ENCODE results near the gene DYNLL2. TPM values are rescaled to one million over a fixed set of nuclear protein-coding genes. Genes with fewer than 3 reads are reported as not detected.

DYNLL2 gene
- total RNA-seq, 2 experiments from 2014 or later: 12.4 to 22.5 TPM

GRCh38 chr17:58056476-58056875 is 26.7 kb upstream of the DYNLL2 start:
- Histone ChIP-seq H3K36me3 (ENCODE audit: insufficient read depth, low read length) (no peaks in the 10 kb centered on the region), H3K79me2 (ENCODE audit: insufficient read depth, low read depth, low read length) (no peaks in the 10 kb centered on the region), H3K9me2 (ENCODE audit: insufficient read depth, low read length) (no peaks in the 10 kb centered on the region), H2AFZ (ENCODE audit: low read length) (no peak overlapping the region), H3K4me3 (ENCODE audit: low read depth, low read length, poor library complexity, severe bottlenecking) (no peak overlapping the region), H4K20me1 (ENCODE audit: insufficient read depth, low read length) (no peaks in the 10 kb centered on the region), H3K4me2 (ENCODE audit: low read length) (no peak overlapping the region), H3K9me3 (ENCODE audit: low read length) (no peaks in the 10 kb centered on the region), H3K27ac (ENCODE audit: low read depth, low read length, poor library complexity, severe bottlenecking) (no peak overlapping the region), H3K4me1 (ENCODE audit: insufficient read depth, low read length, poor library complexity, severe bottlenecking) (no peaks in the 10 kb centered on the region)
- CTCF ChIA-PET (ENCODE audit: unreplicated experiment): no interaction called here
- POLR2A ChIA-PET: interaction anchor here (1.3 kb wide), 1 partner anchor 50 kb away, joined by 3 read pairs; no protein-coding TSS in a partner anchor
- intact Hi-C loops (cut with micrococcal nuclease; ENCODE audit: unreplicated experiment): no loop called here
- no peak for DNase-seq (ENCODE audit: low spot score)
- no TSS peak for BruUV-seq (replicated peaks)
- TF ChIP-seq EZH2phosphoT487 (IDR thresholded peaks at IDR 0.05; ENCODE audit: borderline replicate concordance, low read depth, low read length): no peak
- TF ChIP-seq, protein P1, sequence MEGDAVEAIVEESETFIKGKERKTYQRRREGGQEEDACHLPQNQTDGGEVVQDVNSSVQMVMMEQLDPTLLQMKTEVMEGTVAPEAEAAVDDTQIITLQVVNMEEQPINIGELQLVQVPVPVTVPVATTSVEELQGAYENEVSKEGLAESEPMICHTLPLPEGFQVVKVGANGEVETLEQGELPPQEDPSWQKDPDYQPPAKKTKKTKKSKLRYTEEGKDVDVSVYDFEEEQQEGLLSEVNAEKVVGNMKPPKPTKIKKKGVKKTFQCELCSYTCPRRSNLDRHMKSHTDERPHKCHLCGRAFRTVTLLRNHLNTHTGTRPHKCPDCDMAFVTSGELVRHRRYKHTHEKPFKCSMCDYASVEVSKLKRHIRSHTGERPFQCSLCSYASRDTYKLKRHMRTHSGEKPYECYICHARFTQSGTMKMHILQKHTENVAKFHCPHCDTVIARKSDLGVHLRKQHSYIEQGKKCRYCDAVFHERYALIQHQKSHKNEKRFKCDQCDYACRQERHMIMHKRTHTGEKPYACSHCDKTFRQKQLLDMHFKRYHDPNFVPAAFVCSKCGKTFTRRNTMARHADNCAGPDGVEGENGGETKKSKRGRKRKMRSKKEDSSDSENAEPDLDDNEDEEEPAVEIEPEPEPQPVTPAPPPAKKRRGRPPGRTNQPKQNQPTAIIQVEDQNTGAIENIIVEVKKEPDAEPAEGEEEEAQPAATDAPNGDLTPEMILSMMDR (conservative IDR thresholded peaks at IDR 0.05; ENCODE audit: low read length): no peak

DNA sequence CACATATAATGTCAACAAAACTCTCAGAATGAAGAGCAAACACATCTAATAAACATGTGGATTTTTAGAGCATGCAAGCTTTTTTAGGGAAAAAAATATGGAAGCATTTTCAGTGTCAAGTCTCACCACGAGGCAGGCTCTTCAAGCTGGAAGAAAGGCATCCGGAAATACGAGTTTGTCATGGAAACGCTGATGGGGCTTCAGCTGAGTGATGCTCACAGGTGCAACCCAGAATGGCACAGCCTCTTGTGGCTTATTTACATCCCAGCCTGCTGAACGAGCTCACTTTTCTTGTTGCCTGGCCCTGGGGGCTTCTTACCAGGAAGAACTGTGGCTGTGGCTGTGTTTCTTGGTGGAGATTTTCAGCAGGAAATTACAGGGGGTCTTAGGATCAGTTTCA is 24.1 kb upstream of the DYNLL2 start:
- Histone ChIP-seq H3K9me2 (ENCODE audit: insufficient read depth, low read length) (no peaks in the 10 kb centered on the region), H3K36me3 (ENCODE audit: insufficient read depth, low read length) (no peaks in the 10 kb centered on the region), H3K4me2 (ENCODE audit: low read length) (no peak overlapping the region), H4K20me1 (ENCODE audit: insufficient read depth, low read length) (no peaks in the 10 kb centered on the region), H3K9me3 (ENCODE audit: low read length) (no peaks in the 10 kb centered on the region), H3K27ac (ENCODE audit: low read depth, low read length, poor library complexity, severe bottlenecking) (no peak overlapping the region), H2AFZ (ENCODE audit: low read length) (no peak overlapping the region), H3K4me3 (ENCODE audit: low read depth, low read length, poor library complexity, severe bottlenecking) (no peak overlapping the region), H3K4me1 (ENCODE audit: insufficient read depth, low read length, poor library complexity, severe bottlenecking) (no peaks in the 10 kb centered on the region), H3K79me2 (ENCODE audit: insufficient read depth, low read depth, low read length) (no peaks in the 10 kb centered on the region)
- BruUV-seq (replicated peaks): no TSS peak
- DNase-seq (ENCODE audit: low spot score): no peak
- ChIA-PET POLR2A (interaction anchor here (0.6 kb wide), 1 partner anchor 118 kb away, joined by 3 read pairs; no protein-coding TSS in a partner anchor), CTCF (ENCODE audit: unreplicated experiment) (no interaction called here)
- intact Hi-C loops (cut with micrococcal nuclease; ENCODE audit: unreplicated experiment): no loop called here
- TF ChIP-seq, protein P1 (conservative IDR thresholded peaks at IDR 0.05; ENCODE audit: low read length): no peak
- TF ChIP-seq EZH2phosphoT487 (IDR thresholded peaks at IDR 0.05; ENCODE audit: borderline replicate concordance, low read depth, low read length): no peak

DNA sequence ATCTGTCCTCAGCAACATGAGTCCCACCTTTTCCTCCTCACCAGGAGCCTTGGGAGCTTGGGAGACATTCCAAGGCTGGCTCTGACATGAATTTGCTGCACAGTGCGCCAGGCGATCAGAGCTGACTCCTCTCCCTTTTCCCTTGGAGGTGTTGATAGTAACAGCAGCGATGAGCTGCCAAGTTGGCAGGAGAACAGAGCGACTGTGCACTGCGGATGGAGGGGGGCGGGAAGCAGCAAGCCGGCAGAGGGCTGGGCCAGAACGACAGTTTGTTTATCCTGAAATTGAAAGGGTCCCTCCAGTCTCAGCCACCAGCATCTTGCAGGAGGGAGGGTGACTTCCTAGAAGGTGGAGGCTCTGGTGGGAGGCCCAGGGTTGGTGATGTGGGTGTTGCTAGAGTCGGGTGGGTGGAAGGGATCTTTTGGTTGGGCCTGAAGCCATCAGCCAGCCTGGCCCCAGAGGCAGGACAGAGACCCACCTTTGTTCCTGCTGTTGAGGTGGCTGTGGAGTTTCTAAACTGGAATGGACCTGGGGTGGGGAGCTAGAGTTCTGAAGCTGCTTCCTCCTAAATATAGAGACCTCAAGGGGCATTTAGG is 22.5 kb upstream of the DYNLL2 start:
- BruUV-seq (replicated peaks): no TSS peak
- H2AFZ ChIP-seq (ENCODE audit: low read length): no peak overlapping the region
- H3K9me2 ChIP-seq (ENCODE audit: insufficient read depth, low read length): no peaks in the 10 kb centered on the region
- H4K20me1 ChIP-seq (ENCODE audit: insufficient read depth, low read length): no peaks in the 10 kb centered on the region
- H3K4me2 ChIP-seq (ENCODE audit: low read length): no peak overlapping the region
- POLR2A ChIA-PET: no interaction called here
- no peak overlapping the region for H3K27ac ChIP-seq (ENCODE audit: low read depth, low read length, poor library complexity, severe bottlenecking)
- intact Hi-C loops (cut with micrococcal nuclease; ENCODE audit: unreplicated experiment): no loop called here
- TF ChIP-seq EZH2phosphoT487 (IDR thresholded peaks at IDR 0.05; ENCODE audit: borderline replicate concordance, low read depth, low read length): no peak
- TF ChIP-seq, protein P1 (conservative IDR thresholded peaks at IDR 0.05; ENCODE audit: low read length): no peak
- H3K4me3 ChIP-seq (ENCODE audit: low read depth, low read length, poor library complexity, severe bottlenecking): no peak overlapping the region
- H3K4me1 ChIP-seq (ENCODE audit: insufficient read depth, low read length, poor library complexity, severe bottlenecking): no peaks in the 10 kb centered on the region
- no peaks in the 10 kb centered on the region for H3K36me3 ChIP-seq (ENCODE audit: insufficient read depth, low read length)
- no peaks in the 10 kb centered on the region for H3K79me2 ChIP-seq (ENCODE audit: insufficient read depth, low read depth, low read length)
- CTCF ChIA-PET (ENCODE audit: unreplicated experiment): no interaction called here
- H3K9me3 ChIP-seq (ENCODE audit: low read length): no peaks in the 10 kb centered on the region
- no peak for DNase-seq (ENCODE audit: low spot score)

Data from OCI-LY7 (cell line).